Measurements from ENCODE around the gene CNOT9.
A peak's percentile ranks its signal among the peaks of the same experiment; 100 is the strongest.

The CNOT9 gene

GRCh38 chr2:218557941-218558340, 10.7 kb upstream of the CNOT9 start:
- TF ChIP-seq FOXP2 (optimal IDR thresholded peaks at IDR 0.05; ENCODE audit: borderline replicate concordance, extremely low read depth, extremely low read length, insufficient read depth) (no peak), POLR2AphosphoS5 (IDR thresholded peaks at IDR 0.05; ENCODE audit: low read depth, low read length) (no peak)

GRCh38 chr2:218558986-218559385, 9.7 kb upstream of the CNOT9 start:
- TF ChIP-seq POLR2AphosphoS5 (IDR thresholded peaks at IDR 0.05; ENCODE audit: low read depth, low read length) (no peak), FOXP2 (optimal IDR thresholded peaks at IDR 0.05; ENCODE audit: borderline replicate concordance, extremely low read depth, extremely low read length, insufficient read depth) (no peak), SIN3A (IDR thresholded peaks at IDR 0.05; ENCODE audit: borderline replicate concordance, insufficient read depth, low read length) (no peak), TAF1 (IDR thresholded peaks at IDR 0.05; ENCODE audit: borderline replicate concordance, insufficient read depth, low read length) (no peak), REST (IDR thresholded peaks at IDR 0.05; ENCODE audit: insufficient read depth in 1 of 2, low read depth in 2 of 2, low read length in 2 of 2) (no peak)

- TF ChIP-seq FOXP2 (optimal IDR thresholded peaks at IDR 0.05; ENCODE audit: borderline replicate concordance, extremely low read depth, extremely low read length, insufficient read depth): no peak
- no peak for TF ChIP-seq POLR2AphosphoS5 (IDR thresholded peaks at IDR 0.05; ENCODE audit: low read depth, low read length)
- TF ChIP-seq SIN3A (IDR thresholded peaks at IDR 0.05; ENCODE audit: borderline replicate concordance, insufficient read depth, low read length): no peak
- TF ChIP-seq REST (IDR thresholded peaks at IDR 0.05; ENCODE audit: insufficient read depth in 1 of 2, low read depth in 2 of 2, low read length in 2 of 2): no peak
- no peak for TF ChIP-seq TAF1 (IDR thresholded peaks at IDR 0.05; ENCODE audit: borderline replicate concordance, insufficient read depth, low read length)
Observed at GRCh38 chr2:218564056-218564455, 4.6 kb upstream of the CNOT9 start.

- TF ChIP-seq TAF1 (IDR thresholded peaks at IDR 0.05; ENCODE audit: borderline replicate concordance, insufficient read depth, low read length): no peak
- TF ChIP-seq REST (IDR thresholded peaks at IDR 0.05; ENCODE audit: insufficient read depth in 1 of 2, low read depth in 2 of 2, low read length in 2 of 2): no peak
Observed at GRCh38 chr2:218566296-218566695, 2.3 kb upstream of the CNOT9 start.

GRCh38 chr2:218567797-218568189, 846 bp upstream of the CNOT9 start:
- no peak for TF ChIP-seq REST (IDR thresholded peaks at IDR 0.05; ENCODE audit: insufficient read depth in 1 of 2, low read depth in 2 of 2, low read length in 2 of 2)
- 0 out of 2 replicates have a peak, but pooled peaks have one; percentile 4 for TF ChIP-seq TAF1 (IDR thresholded peaks at IDR 0.05; ENCODE audit: borderline replicate concordance, insufficient read depth, low read length)
- no peak for TF ChIP-seq SIN3A (IDR thresholded peaks at IDR 0.05; ENCODE audit: borderline replicate concordance, insufficient read depth, low read length)
